GM18867 (cell line): ENCODE measurements around the gene RBM25.
"Not testable (repeated sequence)": the region's sequence is repeated elsewhere in the genome, so short reads cannot be mapped to it uniquely, and the experiment has no call there.

Experiments used
- ATAC-seq: cut with Tn5 transposase; IDR thresholded peaks from one replicate; pipeline ENCODE4 v1.9.1; 2021; ENCODE audit warnings: mild to moderate bottlenecking, moderate library complexity; ENCODE audit not compliant: unreplicated experiment

RBM25 gene

DNA sequence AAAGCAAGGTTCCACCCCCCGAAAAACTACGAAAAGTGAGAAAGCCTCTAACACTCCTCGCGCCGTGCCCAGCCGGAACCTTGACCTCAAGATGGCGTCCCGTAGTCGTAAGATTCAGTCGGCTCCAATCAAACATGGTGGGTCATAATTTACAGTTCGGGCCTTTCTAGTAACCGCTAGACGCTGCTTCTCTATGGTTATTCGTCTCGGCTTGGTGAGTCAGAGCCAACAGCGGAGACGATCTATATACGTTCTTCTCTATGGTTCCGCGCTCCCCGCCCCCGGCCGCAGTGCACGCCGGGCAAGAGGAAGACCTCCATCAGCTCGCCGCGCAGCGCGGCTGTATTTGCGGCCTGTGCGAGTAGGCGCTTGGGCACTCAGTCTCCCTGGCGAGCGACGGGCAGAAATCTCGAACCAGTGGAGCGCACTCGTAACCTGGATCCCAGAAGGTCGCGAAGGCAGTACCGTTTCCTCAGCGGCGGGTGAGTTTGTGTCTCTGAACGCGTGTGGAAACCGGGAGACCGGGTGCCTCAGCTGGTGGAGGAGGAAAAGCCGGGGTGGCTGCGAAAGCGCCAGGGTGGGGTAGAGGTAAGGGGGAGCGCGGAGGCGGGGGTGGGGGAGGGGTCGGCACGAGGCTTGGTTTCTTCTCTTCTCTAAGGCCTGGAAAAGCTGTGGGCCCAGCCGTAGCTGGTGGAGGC is at the start of gene RBM25:
Gene RBM25 (plus strand): TSS at position 311 of the 698 bp plus-strand sequence. CDS start 13,108 bp downstream, outside the sequence.
- peak; percentile 94 for ATAC-seq

DNA sequence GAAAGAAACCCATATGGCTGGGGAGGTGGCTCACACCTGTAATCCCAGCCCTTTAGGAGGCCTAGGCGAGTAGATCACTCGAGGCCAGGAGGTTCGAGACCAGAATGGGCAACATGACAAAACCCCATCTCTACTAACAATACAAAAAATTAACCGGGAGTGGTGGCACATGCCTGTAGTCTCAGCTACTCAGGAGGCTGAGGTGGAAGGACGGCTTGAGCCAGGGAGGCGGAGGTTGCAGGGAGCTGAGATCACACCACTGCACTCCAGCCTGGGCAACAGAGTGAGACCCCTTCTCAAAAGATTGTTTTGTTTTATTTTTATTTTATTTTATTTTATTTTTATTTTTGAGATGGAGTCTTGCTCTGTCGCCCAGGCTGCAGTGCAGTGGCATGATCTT is 47.1 kb upstream of the RBM25 start:
- not testable (repeated sequence) for ATAC-seq

DNA sequence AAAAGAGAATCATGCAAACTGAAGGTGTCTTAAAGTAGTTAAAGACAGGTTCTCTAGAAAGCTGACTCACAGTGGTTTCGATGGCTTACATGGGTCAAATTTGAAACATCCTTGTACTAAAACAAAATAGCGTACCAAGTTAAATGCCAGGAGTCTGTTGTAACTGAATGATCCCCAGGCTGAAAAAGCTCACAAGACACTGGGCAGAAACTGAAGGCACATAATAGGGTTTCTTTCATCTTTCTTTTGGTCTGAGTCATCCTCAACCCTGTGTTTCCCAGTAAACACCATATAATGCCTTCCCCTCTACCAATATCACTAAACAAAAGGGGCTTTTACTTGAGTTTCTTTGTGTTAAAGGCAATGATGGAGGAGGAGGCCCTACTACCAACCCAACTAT is 44.2 kb upstream of the RBM25 start:
- peak; percentile 78 for ATAC-seq

GRCh38 chr14:73015552-73015951 is 42.8 kb upstream of the RBM25 start:
- ATAC-seq: not testable (repeated sequence)

DNA sequence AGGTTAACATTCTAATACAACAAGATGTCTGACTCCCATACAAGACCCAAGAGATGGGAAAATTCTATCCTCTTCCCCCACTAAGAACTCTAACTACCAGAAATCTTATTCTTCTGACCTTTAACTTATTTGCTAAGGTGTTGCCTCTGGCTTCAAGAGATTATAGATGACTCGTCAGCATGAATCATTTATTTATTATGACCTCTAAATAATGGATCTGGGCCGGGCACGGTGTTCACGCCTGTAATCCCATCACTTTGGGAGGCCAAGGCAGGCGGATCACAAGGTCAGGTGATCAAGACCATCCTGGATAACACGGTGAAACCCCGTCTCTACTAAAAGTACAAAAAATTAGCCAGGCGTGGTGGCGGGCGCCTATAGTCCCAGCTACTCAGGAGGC is 42.3 kb upstream of the RBM25 start:
- not testable (repeated sequence) for ATAC-seq

DNA sequence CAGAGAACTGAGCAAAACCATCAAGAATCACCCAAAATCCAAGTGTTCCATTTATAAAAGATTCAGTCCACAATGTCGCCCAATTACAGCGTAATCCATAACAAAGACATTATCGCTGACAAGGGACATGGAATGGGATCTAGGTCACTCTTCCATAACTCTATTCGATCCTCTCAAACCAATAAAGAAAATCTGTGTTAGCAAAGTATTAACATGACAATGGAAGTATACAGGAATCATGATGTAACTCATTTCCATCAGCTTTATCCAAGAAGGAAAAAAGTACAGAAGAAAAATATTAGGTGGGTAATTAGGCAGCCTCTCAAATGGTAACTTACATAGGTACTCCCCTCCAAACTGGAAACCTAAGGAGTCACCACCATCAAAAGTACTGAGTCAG is 36.3 kb upstream of the RBM25 start:
- no peak for ATAC-seq

DNA sequence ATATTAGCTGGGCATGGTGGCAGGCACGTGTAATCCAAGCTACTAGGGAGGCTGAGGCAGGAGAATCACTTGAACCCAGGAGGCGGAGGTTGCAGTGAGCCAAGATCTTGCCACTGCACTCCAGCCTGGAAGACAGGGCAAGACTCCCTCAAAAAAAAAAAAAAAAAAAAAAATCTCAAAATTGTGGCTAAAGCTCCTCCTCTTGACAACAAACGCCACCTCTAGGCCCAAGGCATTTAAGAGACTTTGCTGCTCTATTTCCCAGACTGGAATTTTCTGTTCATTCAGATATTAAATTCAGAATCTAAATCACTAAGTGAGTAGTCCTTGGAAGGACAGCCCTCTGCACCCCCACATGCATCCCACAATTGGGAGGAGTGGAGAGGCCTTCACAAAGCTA is 32.8 kb upstream of the RBM25 start:
- no peak for ATAC-seq

DNA sequence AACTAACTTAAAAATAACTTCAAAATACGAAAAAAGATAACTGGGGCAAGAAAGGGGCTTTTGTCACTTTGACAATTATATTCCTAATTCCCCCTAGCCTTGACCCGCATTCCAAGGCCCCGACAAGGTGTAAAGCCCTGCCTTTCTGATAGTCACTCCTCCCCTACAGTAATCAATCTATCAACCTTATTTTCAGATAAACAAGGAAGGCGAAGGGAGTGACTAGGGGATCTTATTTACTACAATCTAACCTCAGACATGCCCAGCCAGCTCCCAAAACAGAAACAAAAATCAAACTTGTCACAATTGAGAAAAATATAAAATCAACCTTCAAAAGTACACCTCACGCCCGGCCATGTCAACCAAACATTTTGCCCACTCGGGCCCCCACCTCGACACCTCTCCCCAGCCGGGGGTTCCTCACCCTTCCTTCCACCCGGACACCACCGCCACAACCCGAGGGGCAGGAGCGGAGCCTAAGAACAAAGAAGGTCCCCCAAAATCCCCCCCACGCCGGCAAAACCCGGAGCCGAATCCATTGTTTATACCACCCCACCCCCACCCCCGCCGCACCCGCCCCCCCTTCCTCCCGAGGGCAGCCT is 32.0 kb upstream of the RBM25 start:
- ATAC-seq: no peak

DNA sequence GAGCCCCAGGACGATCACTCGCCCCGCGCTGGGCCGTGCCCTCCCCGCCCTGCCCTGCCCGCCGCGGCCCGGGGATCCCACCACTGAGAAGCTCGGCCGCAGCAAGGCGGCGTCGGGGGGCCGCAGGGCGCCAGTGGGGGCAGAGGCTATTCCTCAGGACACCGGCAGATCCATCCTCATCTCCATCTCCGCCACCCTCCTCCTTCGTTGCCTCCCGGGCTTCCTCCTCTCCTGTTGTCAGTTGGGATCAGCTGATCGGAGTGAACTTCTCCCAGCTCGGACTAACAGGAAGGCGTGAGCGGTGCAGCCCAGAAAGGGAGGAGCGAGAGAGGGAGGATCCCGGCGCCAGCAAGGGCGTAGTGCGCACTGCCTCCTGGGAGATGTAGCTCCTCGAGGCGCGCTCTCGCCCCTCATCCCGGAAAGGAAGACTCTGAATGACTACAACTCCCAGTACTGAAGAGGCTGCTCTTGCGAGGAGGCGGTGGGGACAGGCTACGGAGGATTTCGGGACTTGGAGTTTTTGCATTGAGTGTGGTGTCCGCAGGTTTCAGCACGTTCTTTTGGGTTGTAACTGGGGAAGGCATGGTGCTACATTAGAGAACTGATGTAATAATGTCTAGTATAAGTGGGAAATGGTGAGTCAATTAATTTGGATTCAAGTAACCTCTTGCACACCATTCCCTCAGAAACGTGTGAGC is 31.3 kb upstream of the RBM25 start, which contains the start of gene ZFYVE1:
Gene ZFYVE1 (minus strand): TSS at position 262 of the 698 bp plus-strand sequence. CDS start 2,598 bp downstream, outside the sequence.
- peak; percentile 97 for ATAC-seq

GRCh38 chr14:73027546-73027945 is 30.8 kb upstream of the RBM25 start:
- no peak for ATAC-seq

DNA sequence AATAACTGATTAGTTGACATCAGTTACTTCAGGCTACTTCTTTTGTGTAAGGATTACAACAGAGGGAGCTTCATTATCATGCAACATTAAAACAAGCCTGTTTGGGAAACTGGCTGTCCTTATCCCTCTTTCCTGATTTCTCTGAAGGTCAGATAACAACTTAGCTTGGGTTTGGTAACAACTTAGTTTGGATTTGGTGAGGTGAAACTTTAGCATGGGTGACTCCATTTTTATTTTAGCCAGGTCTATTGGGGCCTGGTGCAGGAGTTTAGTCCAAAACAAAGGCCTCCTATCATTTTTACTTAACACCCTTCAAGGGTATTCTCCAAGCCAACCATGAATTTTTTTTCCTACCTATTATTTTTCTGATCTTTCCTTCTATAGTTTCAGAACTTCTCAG is 30.4 kb upstream of the RBM25 start:
- ATAC-seq: no peak

DNA sequence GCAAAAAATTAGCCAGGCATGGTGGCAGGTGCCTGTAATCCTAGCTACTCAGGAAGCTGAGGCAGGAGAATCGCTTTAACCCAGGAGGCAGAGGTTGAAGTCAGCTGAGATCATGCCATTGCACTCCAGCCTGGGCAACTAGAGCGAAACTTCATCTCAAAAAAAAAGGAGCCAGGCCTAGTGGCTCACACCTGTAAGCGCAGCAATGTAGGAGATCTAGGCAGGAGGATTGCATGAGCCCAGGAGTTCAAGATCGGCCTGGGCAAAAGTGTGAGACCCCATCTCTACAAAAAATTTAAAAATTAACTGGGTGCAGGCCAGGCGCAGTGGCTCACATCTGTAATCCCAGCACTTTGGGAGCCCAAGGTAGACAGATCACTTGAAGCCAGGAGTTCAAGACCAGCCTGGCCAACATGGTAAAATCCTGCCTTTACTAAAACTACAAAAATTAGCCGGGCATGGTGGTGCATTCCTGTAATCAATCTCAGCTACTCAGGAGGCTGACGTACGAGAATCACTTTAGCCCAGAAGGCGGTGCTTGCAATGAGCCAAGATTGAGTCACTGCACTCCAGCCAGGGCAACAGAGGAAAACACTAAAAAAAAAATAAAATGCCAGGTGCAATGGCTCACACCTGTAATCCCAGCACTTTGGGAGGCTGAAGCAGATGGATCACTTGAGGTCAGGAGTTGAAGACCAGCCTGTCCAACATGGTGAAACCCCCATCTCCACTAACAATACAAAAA is 21.5 kb upstream of the RBM25 start:
- not testable (repeated sequence) for ATAC-seq

GRCh38 chr14:73047808-73048207 is 10.5 kb upstream of the RBM25 start:
- ATAC-seq: no peak

GRCh38 chr14:73049428-73049827 is 8.9 kb upstream of the RBM25 start:
- no peak for ATAC-seq

DNA sequence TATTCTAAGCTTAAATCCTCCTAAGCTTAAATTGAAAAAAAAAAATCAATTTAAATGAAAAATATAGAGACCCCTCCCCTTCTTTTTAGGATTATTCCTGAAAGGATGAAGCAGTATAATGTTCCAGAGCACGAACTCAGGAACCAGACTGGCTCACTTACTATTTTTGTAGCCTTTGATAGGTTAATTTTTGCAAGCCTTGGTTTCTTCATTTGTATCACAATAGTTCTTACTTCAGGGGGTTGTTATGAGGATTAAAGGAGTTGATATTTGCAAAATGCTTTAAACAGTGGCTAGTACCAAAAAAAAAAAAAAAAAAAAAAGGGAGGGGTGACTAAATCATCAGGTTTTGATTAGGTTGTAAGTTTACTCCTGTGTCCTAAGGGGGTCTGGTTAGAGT is 3.1 kb upstream of the RBM25 start:
- no peak for ATAC-seq

DNA sequence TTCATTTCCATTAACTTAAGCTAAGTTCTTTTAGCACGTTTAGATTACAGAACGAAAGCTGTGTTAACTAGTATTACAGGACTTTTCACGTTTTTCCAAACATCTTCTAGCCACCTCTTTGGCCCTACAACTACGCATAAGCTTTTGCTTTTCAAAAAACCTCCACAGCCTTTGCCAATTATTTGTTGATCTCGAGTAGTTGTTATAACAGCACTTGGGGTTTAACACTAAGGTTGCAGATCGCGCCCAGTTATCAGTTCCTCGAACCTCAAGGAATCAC is 450 bp upstream of the RBM25 start:
- no peak for ATAC-seq

GRCh38 chr14:73058922-73059673 is 764 bp downstream of the RBM25 start:
- peak; percentile 21 for ATAC-seq

DNA sequence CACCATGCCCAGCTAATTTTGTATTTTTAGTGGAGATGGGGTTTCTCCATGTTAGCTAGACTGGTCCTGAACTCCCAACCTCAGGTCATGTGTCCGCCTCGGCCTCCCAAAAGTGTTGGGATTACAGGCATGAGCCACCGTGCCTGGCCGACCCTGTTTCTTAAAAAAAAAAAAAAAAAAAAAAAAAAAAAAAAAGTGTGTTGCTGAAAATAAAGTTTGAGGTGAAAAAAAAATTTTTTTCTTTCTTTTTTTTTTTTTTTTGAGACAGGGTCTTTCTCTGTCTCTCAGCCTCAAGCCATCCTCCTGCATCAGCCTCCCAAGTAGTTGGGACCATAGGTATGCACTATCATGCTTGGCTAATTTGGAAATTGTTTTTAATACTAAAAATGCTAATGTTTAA is 11.3 kb downstream of the RBM25 start:
- no peak for ATAC-seq

DNA sequence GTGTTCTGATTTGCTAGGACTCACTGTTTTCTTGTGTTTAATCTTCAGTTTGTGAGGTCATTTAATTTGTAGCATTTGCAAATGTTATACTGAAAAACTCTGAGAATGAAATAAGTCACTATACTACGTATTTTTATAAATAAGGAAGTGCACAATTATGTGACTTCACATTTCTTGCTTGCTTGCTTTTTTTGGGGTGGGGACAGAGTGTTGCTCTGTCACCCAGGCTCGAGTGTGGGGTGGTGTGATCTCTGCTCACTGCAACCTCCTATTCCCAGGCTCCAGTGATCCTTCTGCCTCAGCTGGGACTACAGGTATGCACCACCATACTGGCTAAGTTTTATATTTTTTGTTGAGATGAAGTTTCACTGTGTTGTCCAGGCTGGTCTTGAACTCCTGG is 32.7 kb downstream of the RBM25 start:
- ATAC-seq: no peak

- ATAC-seq: no peak
Measured at GRCh38 chr14:73097421-73097820, 39.1 kb downstream of the RBM25 start.

DNA sequence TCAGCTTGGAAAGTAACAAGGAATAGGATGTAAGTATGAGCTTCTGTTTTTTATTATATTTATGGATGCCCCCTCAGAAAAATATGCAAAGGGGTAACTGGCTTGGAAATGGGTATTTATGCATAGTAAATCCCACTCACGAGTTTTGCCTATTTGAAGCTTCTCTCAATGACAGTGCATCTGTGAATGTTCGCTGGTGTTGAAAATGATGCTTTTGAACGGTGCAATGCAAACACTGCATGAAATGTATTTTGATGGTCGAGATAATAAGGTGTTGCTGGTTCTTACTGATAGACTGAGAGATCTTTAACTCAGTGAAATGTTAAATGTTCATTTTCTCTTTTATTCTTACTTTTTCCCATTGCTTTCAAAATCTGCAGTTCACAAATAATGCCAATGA is 42.0 kb downstream of the RBM25 start:
- ATAC-seq: no peak
